Measurements from ENCODE around the gene ARSK. TPM values are rescaled to one million over a fixed set of nuclear protein-coding genes. Genes with fewer than 3 reads are reported as not detected.

The ARSK gene
- total and polyA plus RNA-seq, 2 donors from 2014 or later, result 4.5 to 5.9 TPM

GRCh38 chr5:95638632-95639031 lies 83.7 kb downstream of the ARSK start:
- Histone ChIP-seq H3K27ac (ENCODE audit: low read depth in 2 of 2, low read length in 2 of 2) (no peak overlapping the region), H3K9ac (ENCODE audit: low read length in 3 of 3) (no peak overlapping the region), H3K36me3 (ENCODE audit: control insufficient read depth in 2 of 3, insufficient read depth in 3 of 3, low read length in 3 of 3) (no peaks in the 10 kb centered on the region), H3K9me3 (ENCODE audit: control insufficient read depth in 2 of 3, insufficient read depth in 1 of 3, low read length in 3 of 3) (no peaks in the 10 kb centered on the region), H3K4me1 (ENCODE audit: control insufficient read depth in 2 of 3, insufficient read depth in 2 of 3, low read depth in 1 of 3, low read length in 3 of 3) (no peaks in the 10 kb centered on the region), H3K4me3 (ENCODE audit: low read length in 3 of 3) (no peak overlapping the region), H3K27me3 (ENCODE audit: control insufficient read depth, insufficient read depth, low read length) (no peaks in the 10 kb centered on the region)
- FAIRE-seq (no peak), DNase-seq (no peak)
- TF ChIP-seq CTCF (IDR thresholded peaks at IDR 0.05; ENCODE audit: borderline replicate concordance, extremely low read depth, insufficient read depth), result no peak
- intact Hi-C loops (cut with DNase I), result no loop called here

- H3K9me3 ChIP-seq (ENCODE audit: control insufficient read depth in 2 of 3, insufficient read depth in 1 of 3, low read length in 3 of 3), result no peaks in the 10 kb centered on the region
- no peaks in the 10 kb centered on the region for H3K36me3 ChIP-seq (ENCODE audit: control insufficient read depth in 2 of 3, insufficient read depth in 3 of 3, low read length in 3 of 3)
- peaks cover 0 to 5% (median 0%) of the 10 kb centered on the region in 3 donors for H3K4me1 ChIP-seq (ENCODE audit: control insufficient read depth in 2 of 3, insufficient read depth in 2 of 3, low read depth in 1 of 3, low read length in 3 of 3)
- intact Hi-C loops (cut with DNase I), result loop anchor here (5.0 kb wide), 1 partner anchor 206 kb away; no protein-coding TSS in a partner anchor
- no peak for TF ChIP-seq CTCF (IDR thresholded peaks at IDR 0.05; ENCODE audit: borderline replicate concordance, extremely low read depth, insufficient read depth)
- H3K27me3 ChIP-seq (ENCODE audit: control insufficient read depth, insufficient read depth, low read length), result no peaks in the 10 kb centered on the region
- peak overlapping the region in 1 of 3 donors; percentile 35 for H3K9ac ChIP-seq (ENCODE audit: low read length in 3 of 3)
- H3K4me3 ChIP-seq (ENCODE audit: low read length in 3 of 3), result no peak overlapping the region
- DNase-seq (no peak), FAIRE-seq (no peak)
- peak overlapping the region; percentile 39 to 69 for H3K27ac ChIP-seq (ENCODE audit: low read depth in 2 of 2, low read length in 2 of 2)
Measured at GRCh38 chr5:95641741-95642220, 86.9 kb downstream of the ARSK start.

GRCh38 chr5:95643152-95643551 lies 88.3 kb downstream of the ARSK start:
- Histone ChIP-seq H3K27ac (ENCODE audit: low read depth in 2 of 2, low read length in 2 of 2) (no peak overlapping the region), H3K9ac (ENCODE audit: low read length in 3 of 3) (no peak overlapping the region), H3K4me1 (ENCODE audit: control insufficient read depth in 2 of 3, insufficient read depth in 2 of 3, low read depth in 1 of 3, low read length in 3 of 3) (peaks cover 0 to 10% (median 8%) of the 10 kb centered on the region in 3 donors), H3K27me3 (ENCODE audit: control insufficient read depth, insufficient read depth, low read length) (no peaks in the 10 kb centered on the region), H3K36me3 (ENCODE audit: control insufficient read depth in 2 of 3, insufficient read depth in 3 of 3, low read length in 3 of 3) (no peaks in the 10 kb centered on the region), H3K4me3 (ENCODE audit: low read length in 3 of 3) (no peak overlapping the region), H3K9me3 (ENCODE audit: control insufficient read depth in 2 of 3, insufficient read depth in 1 of 3, low read length in 3 of 3) (no peaks in the 10 kb centered on the region)
- FAIRE-seq (no peak), DNase-seq (no peak)
- intact Hi-C loops (cut with DNase I), result loop anchor here (5.0 kb wide), 1 partner anchor 204 kb away; no protein-coding TSS in a partner anchor
- no peak for TF ChIP-seq CTCF (IDR thresholded peaks at IDR 0.05; ENCODE audit: borderline replicate concordance, extremely low read depth, insufficient read depth)

All from kidney (tissue), 14 donors.